Measurements from ENCODE around the gene TNFSF13.
"Not testable (repeated sequence)": the region's sequence is repeated elsewhere in the genome, so short reads cannot be mapped to it uniquely, and the experiment has no call there.

The TNFSF13 gene

DNA sequence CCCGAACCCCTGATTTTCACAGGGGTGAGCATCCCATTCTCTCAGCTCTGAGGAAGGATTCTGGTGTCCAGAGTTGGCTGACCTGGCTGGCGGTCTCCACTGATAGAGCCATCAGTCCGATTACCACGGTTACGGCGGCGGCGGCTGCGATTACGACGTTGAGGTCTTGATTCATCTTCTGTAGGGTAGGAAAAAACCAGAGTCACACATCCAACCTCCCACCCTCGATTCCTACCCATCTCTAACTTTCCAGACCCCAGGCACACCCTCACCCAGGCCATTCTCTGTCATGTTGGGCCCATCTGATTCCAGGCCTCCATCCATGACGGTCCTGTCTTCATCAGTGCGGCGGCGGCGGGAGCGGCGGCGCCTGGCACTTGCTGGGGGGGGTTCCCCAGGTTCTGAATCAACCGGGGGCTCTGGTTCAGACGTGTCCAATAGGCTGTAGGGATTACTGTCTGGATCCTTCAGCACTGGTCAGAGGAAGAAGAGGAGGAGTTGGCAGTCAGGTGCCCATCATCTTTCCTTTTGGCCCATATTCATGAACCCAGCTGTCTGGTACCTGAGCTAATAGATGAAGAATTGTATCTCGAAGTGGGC is 34.0 kb downstream of the TNFSF13 start:
- no peak for DNase-seq

DNA sequence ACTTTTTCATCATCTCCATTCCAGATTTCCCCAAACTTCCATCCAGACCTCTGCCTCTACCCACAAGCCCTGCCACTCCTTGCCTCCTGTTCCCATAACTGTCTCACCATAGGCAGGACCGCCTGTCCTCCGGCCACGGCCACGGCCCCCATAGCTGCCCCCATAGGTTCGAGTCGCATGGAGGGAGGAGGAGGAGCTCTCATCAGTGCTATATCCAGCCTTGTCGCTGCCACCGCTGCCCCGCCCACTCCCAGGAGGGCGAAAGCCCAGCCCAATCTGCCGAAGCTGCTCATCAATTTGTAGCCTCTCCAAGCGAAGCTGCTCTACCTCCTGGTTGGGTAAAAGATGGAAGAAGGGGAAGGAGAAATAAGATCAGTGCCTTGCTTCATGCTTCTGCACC is 34.7 kb downstream of the TNFSF13 start:
- DNase-seq: no peak

DNA sequence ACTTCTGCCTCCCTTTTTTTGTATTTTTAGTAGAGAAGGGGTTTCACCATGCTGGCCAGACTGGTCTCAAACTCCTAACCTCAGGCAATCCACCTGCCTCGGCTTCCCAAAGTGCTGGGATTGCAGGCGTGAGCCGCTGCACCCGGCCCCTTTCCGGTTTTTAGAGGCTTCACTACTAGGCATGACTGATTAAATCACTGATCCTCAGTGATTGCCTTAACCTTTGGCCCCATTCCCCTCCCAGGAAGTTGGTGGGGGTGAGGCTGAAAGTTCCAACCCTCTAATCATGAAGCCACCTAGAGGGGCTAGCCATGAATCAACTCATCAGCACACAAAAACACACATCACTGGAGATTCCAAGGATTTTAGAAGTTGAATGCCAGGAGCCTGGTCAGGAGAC is 39.0 kb downstream of the TNFSF13 start:
- not testable (repeated sequence) for DNase-seq

DNA sequence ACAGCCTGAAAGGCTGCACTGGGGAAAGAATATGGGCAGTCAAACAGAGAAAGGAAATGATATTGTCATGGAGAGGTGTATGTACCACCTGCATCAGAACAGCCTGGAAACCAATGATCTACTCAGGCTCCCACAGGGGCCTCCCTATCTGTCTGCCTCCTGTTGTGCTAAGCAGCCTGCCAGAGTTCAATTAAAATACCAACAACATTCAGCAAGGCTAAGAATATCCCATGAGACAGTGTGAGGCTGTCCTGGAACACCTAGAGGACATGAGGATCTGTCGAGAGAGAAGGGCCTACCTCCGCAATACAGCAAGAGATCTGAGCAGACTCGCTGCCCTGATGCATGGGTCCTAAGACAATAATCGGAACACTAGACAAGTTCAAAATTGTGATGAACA is 47.7 kb downstream of the TNFSF13 start:
- no peak for DNase-seq

DNA sequence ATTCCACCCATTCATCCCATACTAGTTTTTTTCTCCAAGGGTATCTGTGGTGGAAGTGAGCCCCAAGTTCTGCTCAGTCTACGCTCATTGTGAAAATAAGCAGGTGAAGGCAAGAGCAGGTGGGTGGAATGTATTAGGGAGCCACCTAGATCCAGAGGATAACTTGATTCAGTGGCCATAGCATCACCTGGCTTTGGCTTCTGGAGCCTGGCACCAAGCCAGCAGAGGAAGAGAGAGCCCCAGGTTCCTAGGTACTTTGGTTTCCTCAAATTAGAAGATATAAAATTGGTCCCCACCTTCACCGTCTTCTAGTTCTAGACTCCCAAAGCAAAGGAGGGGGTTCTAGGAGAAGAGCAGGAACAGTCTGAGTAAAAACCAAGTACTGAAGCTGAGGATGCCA is 52.1 kb downstream of the TNFSF13 start:
- peak; percentile 28 for DNase-seq
